HepG2 (cell line): ENCODE data around the gene TMEM258. TPM values are rescaled to one million over a fixed set of nuclear protein-coding genes. Genes with fewer than 3 reads are reported as not detected.

Experiments used
- KDM5A ChIP-seq: fragments of 200-600 bp; sonication (generic); IDR thresholded peaks from 2 replicates; pipeline ENCODE4 v1.7.0; 2018; ENCODE audit warnings: antibody characterized with exemption, mild to moderate bottlenecking, low read length, borderline replicate concordance
- LCORL ChIP-seq, 2 experiments: fragments of 450-650 bp in 1 of 2; sonication (generic) in 1 of 2; formaldehyde crosslinking in 1 of 2; IDR thresholded peaks; 2 replicates each; pipeline versions ENCODE4 v1.5.0 to v1.6.1; 2017 to 2020; ENCODE audit warnings: antibody characterized with exemption in 1 of 2, missing genetic modification reagents in 1 of 2
- PCBP2 ChIP-seq: fragments of 200-400 bp; formaldehyde crosslinking; optimal IDR thresholded peaks from 2 replicates; pipeline ENCODE3; 2018; ENCODE audit warnings: low read length, low read depth; ENCODE audit not compliant: poor library complexity, severe bottlenecking
- PHF21A ChIP-seq: sonication (generic); formaldehyde crosslinking; IDR thresholded peaks from 2 replicates; pipeline ENCODE4 v1.5.0; 2020; ENCODE audit warnings: mild to moderate bottlenecking, missing genetic modification reagents
- SP1 ChIP-seq, 2 experiments: fragments of 450-650 bp in 1 of 2; sonication (generic) in 1 of 2; formaldehyde crosslinking in 1 of 2; IDR thresholded peaks; 2 replicates each; pipeline versions ENCODE4 v1.4.0 to v1.6.1; 2016 to 2020; ENCODE audit warnings: missing genetic modification reagents in 1 of 2
- ZNF121 ChIP-seq: sonication (generic); formaldehyde crosslinking; IDR thresholded peaks from 2 replicates; pipeline ENCODE4 v1.5.0; 2020; ENCODE audit warnings: mild to moderate bottlenecking, missing genetic modification reagents
- ZNF138 ChIP-seq: sonication (generic); formaldehyde crosslinking; IDR thresholded peaks from 2 replicates; pipeline ENCODE4 v1.5.0; 2020; ENCODE audit warnings: mild to moderate bottlenecking, low read depth, missing genetic modification reagents
- ZNF547 ChIP-seq: sonication (generic); formaldehyde crosslinking; IDR thresholded peaks from 2 replicates; pipeline ENCODE4 v1.5.1; 2020; ENCODE audit warnings: mild to moderate bottlenecking, missing genetic modification reagents
- polyA plus RNA-seq, 8 experiments: library from polyadenylated mRNA; depleted of rRNA in 3 of 8; stranded (reverse) in 7 of 8; unstranded in 1 of 8; fragments of >200 nt; fragmentation: Illumina TruSeq in 4 of 8; extraction: Trizol in 4 of 8; gene quantifications; 2 replicates each; pipeline versions ENCODE4 v1.2.1 to v1.2.3, GENCODE V29; 2011 to 2016; ENCODE audit warnings: low read depth in 4 of 8, missing spikeins in 1 of 8, mixed read lengths in 1 of 8; ENCODE audit not compliant: insufficient read depth in 1 of 8
- total RNA-seq, 5 experiments: library from RNA; depleted of rRNA; stranded (reverse); fragments of >200 nt; fragmentation: Illumina TruSeq; extraction: Trizol; gene quantifications; 2 replicates each; pipeline ENCODE4 v1.2.3, GENCODE V29; 2016; ENCODE audit warnings: low read depth in 1 of 5
- TF ChIP-seq, protein P1 (sequence below): sonication (generic); formaldehyde crosslinking; IDR thresholded peaks from 2 replicates; pipeline ENCODE4 v1.4.0; 2020; ENCODE audit warnings: missing genetic modification reagents, borderline replicate concordance
- TF ChIP-seq, protein P2 (sequence below): sonication (generic); formaldehyde crosslinking; IDR thresholded peaks from 2 replicates; pipeline ENCODE4 v1.8.0; 2022; ENCODE audit warnings: missing genetic modification reagents, mild to moderate bottlenecking, moderate library complexity, borderline replicate concordance
- TF ChIP-seq, protein P3 (sequence below): sonication (generic); formaldehyde crosslinking; IDR thresholded peaks from 2 replicates; pipeline ENCODE4 v1.8.0; 2022; ENCODE audit warnings: missing genetic modification reagents, mild to moderate bottlenecking, inconsistent platforms, borderline replicate concordance
- TF ChIP-seq, protein P4 (sequence below), 2 experiments: fragments of 450-650 bp in 1 of 2; sonication (generic) in 1 of 2; formaldehyde crosslinking in 1 of 2; IDR thresholded peaks; 2 replicates each; pipeline versions ENCODE4 v1.6.1 to v1.8.0; 2016 to 2022; ENCODE audit warnings: antibody characterized with exemption in 1 of 2, mild to moderate bottlenecking in 1 of 2, missing genetic modification reagents in 1 of 2

TMEM258 gene
- total and polyA plus RNA-seq, 2 of the 13 experiments (the other 11 are each of a cell fraction or from before 2014, with no cell fraction given): 175 to 424 TPM

DNA sequence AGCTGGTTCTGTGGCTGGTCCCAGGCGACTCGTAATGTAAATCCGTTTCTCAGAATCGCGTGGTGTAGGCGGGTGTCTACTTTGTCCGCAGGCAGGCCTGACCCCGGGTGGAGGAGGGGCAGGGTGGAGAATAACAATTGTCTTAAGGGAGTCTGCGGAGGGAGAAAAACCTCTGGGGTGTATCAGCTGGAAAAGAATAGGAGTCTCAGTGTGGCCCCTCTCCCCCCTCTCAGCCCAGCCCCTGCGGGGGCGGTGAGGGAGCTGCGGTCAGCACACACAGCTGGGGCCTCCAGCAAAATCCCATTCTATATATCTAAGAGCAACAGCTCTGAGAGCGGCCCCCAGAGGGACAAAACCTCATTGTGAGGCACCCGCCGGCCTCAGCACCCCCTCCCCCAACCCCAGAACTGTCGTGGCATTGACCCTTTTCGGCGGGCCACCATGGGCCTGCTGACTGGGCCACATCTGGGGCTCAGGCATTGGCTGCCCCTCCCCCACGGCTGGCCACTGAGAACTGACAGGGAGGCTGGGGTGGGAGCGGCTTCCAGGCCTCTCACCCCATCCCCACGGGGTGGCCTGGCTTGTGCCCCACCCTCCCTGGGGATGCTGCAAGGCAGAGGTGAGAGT, 42.7 kb downstream of the TMEM258 start (continued):
- TF ChIP-seq, protein P1, sequence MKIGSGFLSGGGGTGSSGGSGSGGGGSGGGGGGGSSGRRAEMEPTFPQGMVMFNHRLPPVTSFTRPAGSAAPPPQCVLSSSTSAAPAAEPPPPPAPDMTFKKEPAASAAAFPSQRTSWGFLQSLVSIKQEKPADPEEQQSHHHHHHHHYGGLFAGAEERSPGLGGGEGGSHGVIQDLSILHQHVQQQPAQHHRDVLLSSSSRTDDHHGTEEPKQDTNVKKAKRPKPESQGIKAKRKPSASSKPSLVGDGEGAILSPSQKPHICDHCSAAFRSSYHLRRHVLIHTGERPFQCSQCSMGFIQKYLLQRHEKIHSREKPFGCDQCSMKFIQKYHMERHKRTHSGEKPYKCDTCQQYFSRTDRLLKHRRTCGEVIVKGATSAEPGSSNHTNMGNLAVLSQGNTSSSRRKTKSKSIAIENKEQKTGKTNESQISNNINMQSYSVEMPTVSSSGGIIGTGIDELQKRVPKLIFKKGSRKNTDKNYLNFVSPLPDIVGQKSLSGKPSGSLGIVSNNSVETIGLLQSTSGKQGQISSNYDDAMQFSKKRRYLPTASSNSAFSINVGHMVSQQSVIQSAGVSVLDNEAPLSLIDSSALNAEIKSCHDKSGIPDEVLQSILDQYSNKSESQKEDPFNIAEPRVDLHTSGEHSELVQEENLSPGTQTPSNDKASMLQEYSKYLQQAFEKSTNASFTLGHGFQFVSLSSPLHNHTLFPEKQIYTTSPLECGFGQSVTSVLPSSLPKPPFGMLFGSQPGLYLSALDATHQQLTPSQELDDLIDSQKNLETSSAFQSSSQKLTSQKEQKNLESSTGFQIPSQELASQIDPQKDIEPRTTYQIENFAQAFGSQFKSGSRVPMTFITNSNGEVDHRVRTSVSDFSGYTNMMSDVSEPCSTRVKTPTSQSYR (CRISPR knock-in tag): peak; percentile 97
- TF ChIP-seq KDM5A (no peak), SP1 (IDR thresholded peaks at IDR 0.05) (no peak), SP1 (CRISPR knock-in tag; IDR thresholded peaks at IDR 0.05) (no peak), ZNF138 (CRISPR knock-in tag) (no peak), PHF21A (CRISPR knock-in tag) (no peak), PCBP2 (no peak), ZNF121 (CRISPR knock-in tag) (no peak), ZNF547 (CRISPR knock-in tag) (no peak), LCORL (IDR thresholded peaks at IDR 0.05) (no peak), LCORL (CRISPR knock-in tag; IDR thresholded peaks at IDR 0.05) (peak; percentile 34; the same call in 1 of the 2 replicates)
- TF ChIP-seq, protein P2, sequence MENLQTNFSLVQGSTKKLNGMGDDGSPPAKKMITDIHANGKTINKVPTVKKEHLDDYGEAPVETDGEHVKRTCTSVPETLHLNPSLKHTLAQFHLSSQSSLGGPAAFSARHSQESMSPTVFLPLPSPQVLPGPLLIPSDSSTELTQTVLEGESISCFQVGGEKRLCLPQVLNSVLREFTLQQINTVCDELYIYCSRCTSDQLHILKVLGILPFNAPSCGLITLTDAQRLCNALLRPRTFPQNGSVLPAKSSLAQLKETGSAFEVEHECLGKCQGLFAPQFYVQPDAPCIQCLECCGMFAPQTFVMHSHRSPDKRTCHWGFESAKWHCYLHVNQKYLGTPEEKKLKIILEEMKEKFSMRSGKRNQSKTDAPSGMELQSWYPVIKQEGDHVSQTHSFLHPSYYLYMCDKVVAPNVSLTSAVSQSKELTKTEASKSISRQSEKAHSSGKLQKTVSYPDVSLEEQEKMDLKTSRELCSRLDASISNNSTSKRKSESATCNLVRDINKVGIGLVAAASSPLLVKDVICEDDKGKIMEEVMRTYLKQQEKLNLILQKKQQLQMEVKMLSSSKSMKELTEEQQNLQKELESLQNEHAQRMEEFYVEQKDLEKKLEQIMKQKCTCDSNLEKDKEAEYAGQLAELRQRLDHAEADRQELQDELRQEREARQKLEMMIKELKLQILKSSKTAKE: no peak
- TF ChIP-seq, protein P3, sequence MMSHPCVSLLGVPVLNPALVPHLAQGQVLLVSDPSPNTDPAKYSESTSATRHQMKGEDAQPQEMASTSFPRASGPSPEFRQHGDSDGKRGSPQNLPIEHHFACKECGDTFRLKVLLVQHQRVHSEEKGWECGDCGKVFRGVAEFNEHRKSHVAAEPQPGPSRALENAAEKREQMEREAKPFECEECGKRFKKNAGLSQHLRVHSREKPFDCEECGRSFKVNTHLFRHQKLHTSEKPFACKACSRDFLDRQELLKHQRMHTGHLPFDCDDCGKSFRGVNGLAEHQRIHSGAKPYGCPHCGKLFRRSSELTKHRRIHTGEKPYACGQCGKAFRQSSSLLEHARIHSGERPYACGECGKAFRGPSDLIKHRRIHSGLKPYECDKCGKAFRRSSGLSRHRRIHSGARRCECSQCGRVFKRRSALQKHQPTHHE (CRISPR knock-in tag): 0 out of 2 replicates have a peak, but pooled peaks have one; percentile 61
- TF ChIP-seq, protein P4, sequence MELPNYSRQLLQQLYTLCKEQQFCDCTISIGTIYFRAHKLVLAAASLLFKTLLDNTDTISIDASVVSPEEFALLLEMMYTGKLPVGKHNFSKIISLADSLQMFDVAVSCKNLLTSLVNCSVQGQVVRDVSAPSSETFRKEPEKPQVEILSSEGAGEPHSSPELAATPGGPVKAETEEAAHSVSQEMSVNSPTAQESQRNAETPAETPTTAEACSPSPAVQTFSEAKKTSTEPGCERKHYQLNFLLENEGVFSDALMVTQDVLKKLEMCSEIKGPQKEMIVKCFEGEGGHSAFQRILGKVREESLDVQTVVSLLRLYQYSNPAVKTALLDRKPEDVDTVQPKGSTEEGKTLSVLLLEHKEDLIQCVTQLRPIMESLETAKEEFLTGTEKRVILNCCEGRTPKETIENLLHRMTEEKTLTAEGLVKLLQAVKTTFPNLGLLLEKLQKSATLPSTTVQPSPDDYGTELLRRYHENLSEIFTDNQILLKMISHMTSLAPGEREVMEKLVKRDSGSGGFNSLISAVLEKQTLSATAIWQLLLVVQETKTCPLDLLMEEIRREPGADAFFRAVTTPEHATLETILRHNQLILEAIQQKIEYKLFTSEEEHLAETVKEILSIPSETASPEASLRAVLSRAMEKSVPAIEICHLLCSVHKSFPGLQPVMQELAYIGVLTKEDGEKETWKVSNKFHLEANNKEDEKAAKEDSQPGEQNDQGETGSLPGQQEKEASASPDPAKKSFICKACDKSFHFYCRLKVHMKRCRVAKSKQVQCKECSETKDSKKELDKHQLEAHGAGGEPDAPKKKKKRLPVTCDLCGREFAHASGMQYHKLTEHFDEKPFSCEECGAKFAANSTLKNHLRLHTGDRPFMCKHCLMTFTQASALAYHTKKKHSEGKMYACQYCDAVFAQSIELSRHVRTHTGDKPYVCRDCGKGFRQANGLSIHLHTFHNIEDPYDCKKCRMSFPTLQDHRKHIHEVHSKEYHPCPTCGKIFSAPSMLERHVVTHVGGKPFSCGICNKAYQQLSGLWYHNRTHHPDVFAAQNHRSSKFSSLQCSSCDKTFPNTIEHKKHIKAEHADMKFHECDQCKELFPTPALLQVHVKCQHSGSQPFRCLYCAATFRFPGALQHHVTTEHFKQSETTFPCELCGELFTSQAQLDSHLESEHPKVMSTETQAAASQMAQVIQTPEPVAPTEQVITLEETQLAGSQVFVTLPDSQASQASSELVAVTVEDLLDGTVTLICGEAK (IDR thresholded peaks at IDR 0.05): no peak
- TF ChIP-seq, protein P4 (CRISPR knock-in tag; IDR thresholded peaks at IDR 0.05): peak; percentile 23; the same call in 1 of the 2 replicates
